ENCODE data around the gene ZP3.
A peak's percentile ranks its signal among the peaks of the same experiment; 100 is the strongest.
"Not testable (repeated sequence)": the region's sequence is repeated elsewhere in the genome, so short reads cannot be mapped to it uniquely, and the experiment has no call there.

The ZP3 gene

DNA sequence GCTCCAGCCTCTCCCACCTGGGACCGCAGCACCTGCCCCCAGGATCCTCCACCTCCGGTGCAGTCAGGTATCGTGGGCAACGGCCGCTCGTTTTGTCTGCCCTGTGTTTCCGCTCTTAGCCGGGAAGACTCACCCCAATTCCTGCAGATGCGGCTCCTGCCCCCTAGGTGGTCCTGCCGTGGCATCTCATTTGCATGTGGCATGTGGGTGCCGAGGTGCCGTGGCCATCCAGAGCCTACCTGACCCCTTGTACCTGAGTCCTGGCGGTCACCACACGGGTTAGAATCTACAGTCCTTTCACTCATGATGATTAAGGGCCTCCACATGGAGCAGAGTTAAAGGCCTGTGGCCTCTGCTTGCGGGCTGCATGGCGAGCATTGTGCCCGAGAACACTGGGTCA is 58.3 kb downstream of the ZP3 start:
- not testable (repeated sequence) for DNase-seq (ENCODE audit: low read depth in 2 of 2)

DNA sequence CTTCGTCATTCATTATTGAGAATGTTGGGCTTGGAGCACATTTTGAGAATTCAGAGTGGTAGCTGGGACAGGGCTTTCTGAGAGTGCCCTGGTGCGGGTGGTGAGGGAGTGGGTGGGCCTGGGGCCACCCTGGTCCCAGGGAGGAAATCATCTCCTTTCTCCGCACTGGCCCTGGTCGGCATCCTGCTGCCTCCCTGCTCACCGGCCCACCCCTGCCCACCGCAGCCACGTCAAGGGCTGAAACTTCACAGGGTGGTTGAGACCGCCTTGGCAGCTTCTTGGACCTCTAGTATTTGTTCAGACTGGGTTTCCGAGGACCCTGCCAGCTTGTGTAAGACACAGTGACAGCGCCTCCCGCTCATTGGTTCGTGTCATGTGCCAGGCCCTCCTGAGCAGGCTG is 59.7 kb downstream of the ZP3 start:
- DNase-seq (ENCODE audit: low read depth in 2 of 2), result not testable (repeated sequence)

DNA sequence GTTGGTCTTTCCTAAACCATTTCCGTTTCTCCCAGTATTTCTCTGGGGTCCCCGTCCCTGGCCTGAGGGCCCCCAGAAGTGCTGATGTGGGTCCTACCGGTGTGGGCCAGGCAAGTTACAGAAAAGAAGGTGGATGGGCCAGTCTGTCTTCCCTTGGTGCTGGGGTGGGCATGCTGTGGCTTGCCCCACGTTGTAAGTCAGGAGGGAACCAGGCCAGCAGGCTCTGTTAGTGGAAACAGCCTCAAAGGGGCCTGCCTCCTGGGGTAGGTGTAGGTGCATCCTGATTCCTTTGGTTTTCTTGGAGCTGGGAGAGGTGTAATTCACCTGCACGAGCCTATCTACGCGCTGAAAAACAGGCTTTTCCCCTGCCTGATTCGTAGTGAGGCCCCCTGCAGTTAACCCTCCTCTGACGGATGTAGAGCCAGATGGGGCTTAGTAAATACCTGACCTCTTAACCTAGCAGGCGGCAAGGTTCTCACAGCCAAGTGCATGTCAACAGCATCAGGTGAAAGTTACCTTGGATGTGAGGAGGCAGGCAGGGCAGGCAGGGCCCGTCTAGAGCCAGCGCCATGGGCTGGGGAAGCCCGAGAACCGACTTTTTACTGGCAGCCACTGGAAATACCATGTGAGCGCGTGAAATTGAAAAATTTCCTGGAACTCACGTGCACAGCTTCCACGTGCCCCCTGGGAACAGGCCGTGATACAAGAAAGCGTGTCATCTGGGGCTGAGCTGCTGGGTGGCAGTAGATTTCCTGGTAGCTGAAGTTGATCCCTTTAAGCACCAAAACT is 61.3 kb downstream of the ZP3 start:
- not testable (repeated sequence) for DNase-seq (ENCODE audit: low read depth in 2 of 2)

- DNase-seq (ENCODE audit: low read depth in 2 of 2), result peak in 1 of 2 donors; percentile 12
Observed at GRCh38 chr7:76486618-76487017, 61.9 kb downstream of the ZP3 start.

DNA sequence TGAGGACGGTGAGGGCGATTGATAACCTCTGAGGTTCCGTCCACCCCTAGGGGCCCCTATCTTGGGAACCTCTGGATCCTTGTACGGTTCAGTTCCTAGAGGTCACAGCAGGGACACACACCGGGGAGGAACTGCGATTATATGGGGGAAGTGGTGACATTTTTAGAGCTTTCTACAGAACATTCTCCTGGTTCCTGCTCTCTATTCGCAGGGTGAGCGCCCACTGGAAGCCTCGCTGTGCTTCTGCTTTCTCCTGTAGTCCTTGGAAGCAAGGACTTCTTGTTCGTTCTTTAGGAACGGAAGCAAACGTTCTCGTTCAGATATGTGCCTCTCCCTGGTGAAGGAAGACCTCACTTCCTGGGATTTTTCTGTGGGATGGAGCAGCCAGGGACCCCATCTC is 63.2 kb downstream of the ZP3 start:
- not testable (repeated sequence) for DNase-seq (ENCODE audit: low read depth in 2 of 2)
